ENCODE measurements around the gene BANP.
"Not testable (repeated sequence)": the region's sequence is repeated elsewhere in the genome, so short reads cannot be mapped to it uniquely, and the experiment has no call there.

Gene BANP

GRCh38 chr16:88084881-88085280 is 133.6 kb downstream of the BANP start:
- TF ChIP-seq, protein P1, sequence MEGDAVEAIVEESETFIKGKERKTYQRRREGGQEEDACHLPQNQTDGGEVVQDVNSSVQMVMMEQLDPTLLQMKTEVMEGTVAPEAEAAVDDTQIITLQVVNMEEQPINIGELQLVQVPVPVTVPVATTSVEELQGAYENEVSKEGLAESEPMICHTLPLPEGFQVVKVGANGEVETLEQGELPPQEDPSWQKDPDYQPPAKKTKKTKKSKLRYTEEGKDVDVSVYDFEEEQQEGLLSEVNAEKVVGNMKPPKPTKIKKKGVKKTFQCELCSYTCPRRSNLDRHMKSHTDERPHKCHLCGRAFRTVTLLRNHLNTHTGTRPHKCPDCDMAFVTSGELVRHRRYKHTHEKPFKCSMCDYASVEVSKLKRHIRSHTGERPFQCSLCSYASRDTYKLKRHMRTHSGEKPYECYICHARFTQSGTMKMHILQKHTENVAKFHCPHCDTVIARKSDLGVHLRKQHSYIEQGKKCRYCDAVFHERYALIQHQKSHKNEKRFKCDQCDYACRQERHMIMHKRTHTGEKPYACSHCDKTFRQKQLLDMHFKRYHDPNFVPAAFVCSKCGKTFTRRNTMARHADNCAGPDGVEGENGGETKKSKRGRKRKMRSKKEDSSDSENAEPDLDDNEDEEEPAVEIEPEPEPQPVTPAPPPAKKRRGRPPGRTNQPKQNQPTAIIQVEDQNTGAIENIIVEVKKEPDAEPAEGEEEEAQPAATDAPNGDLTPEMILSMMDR (conservative IDR thresholded peaks at IDR 0.05; ENCODE audit: control insufficient read depth, insufficient read depth, low read depth, low read length): no peak
- no peak overlapping the region for H3K4me3 ChIP-seq (ENCODE audit: control insufficient read depth, low read depth, low read length)
- DNase-seq (ENCODE audit: low read depth): peak; percentile 85

DNA sequence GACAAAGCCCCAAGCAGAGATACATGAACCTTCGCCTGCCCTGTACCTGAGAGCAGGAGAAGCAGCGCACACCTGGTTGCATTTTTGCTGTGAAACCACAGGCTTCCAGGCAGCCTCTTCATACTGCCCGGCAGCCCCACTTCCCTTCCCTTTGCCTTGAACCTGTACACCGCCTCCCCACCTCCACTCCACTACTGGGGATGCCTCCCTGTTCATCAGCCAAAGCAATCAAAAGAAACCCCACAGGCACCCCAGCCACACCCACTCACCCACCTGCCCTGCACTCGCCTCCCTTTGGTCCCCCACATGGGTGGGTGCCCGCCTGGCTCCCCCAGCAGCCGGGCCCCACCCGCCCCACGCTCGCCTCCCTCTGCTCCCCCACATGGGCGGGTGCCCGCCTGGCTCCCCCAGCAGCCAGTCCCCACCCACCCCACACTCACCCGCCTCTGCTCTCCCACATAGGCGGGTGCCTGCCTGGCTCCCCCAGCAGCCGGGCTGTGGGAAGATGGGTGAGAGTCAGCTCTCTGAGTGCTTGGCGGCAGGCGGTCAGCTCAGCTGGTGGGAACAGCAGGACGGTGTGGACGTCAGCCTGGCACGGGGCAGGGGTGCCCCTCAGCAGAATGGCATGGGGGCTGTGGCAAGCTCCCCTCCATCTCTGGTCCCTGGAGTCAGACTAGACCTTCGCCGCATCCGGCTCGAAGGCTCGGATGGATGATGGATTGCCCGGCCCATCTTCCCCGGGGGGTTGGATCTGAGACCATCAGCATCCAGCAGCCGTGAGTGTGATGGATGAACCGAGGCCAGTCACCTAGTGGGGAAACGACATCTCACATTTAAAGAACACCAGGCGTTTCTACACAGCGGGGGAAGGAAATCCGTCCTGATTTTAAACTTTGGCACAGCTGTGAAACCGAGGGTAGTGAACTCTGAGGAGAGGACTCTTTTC is 135.6 kb downstream of the BANP start:
- DNase-seq (ENCODE audit: low read depth): no peak
- no peak overlapping the region for H3K4me3 ChIP-seq (ENCODE audit: control insufficient read depth, low read depth, low read length)
- TF ChIP-seq, protein P1 (conservative IDR thresholded peaks at IDR 0.05; ENCODE audit: control insufficient read depth, insufficient read depth, low read depth, low read length): no peak

DNA sequence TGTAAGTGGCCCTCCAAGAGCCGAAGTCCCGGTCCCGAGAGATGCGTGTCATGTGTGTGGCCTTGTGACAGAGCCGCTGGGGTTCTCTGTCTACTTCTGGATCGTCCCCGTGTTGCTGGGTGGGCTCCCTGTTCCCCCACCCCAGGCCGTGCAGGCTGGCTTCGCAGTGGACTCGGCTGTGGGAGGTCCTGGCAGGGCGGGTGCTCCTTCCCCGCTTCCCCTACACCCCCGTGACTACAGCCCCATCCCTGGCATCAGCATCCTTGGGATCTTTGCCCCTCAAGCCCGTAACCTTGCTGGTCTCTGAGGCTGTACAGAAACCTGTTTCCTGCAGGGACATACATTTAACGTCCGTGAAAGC is 136.3 kb downstream of the BANP start:
- TF ChIP-seq, protein P1 (conservative IDR thresholded peaks at IDR 0.05; ENCODE audit: control insufficient read depth, insufficient read depth, low read depth, low read length): no peak
- H3K4me3 ChIP-seq (ENCODE audit: control insufficient read depth, low read depth, low read length): no peak overlapping the region
- no peak for DNase-seq (ENCODE audit: low read depth)

DNA sequence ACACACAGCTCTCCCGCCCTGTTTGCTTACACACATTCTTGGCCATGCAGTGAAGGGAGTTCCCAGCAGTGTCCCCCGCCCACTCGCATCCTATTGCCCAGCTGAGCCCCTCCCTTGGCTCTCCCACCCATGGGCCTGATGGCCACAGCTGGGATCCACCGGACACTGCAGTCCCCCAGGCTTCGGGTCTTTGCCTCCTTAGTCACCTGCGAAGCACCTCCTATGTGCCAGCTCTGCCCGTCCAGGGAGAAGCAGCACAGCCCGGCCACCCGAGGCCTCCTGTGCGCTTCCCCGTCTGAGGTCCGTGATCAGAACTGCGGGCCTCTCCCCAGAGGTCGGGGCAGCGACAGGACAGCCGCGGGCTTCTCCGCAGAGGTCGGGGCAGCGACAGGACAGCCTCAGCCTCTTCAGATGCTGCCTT is 136.9 kb downstream of the BANP start:
- TF ChIP-seq, protein P1 (conservative IDR thresholded peaks at IDR 0.05; ENCODE audit: control insufficient read depth, insufficient read depth, low read depth, low read length): no peak

DNA sequence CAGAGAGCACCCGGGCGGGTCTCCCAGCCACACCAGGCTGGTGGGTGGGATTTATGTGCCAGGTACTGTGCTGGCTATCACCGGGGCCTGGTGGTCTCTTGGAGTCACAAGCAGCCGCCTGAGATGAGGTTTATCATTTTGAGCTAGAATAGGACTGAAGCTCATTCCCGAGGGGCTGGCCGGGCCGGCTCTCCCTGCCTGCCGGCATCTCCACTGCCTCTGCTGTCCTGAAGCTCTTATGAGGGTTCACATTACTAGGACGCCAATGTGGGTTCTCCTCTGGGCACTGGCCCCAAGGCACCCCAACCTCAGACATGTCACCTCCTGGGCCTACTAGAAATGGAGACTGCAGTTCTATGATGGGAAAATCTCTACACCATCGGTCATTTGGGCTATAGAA is 137.4 kb downstream of the BANP start:
- not testable (repeated sequence) for DNase-seq (ENCODE audit: low read depth); H3K4me3 ChIP-seq (ENCODE audit: control insufficient read depth, low read depth, low read length)

More for the DNA sequence above, 136.9 kb downstream of the BANP start:
- H3K4me3 ChIP-seq (ENCODE audit: control insufficient read depth, low read depth, low read length): no peak overlapping the region
- DNase-seq (ENCODE audit: low read depth): no peak

GRCh38 chr16:88089071-88089470 is 137.8 kb downstream of the BANP start:
- H3K4me3 ChIP-seq (ENCODE audit: control insufficient read depth, low read depth, low read length); DNase-seq (ENCODE audit: low read depth): not testable (repeated sequence)

GRCh38 chr16:88089632-88090376 is 138.6 kb downstream of the BANP start:
- DNase-seq (ENCODE audit: low read depth); H3K4me3 ChIP-seq (ENCODE audit: control insufficient read depth, low read depth, low read length): not testable (repeated sequence)

- not testable (repeated sequence) for DNase-seq (ENCODE audit: low read depth); H3K4me3 ChIP-seq (ENCODE audit: control insufficient read depth, low read depth, low read length)
These were observed 139.3 kb downstream of the BANP start for GRCh38 chr16:88090377-88091175.

DNA sequence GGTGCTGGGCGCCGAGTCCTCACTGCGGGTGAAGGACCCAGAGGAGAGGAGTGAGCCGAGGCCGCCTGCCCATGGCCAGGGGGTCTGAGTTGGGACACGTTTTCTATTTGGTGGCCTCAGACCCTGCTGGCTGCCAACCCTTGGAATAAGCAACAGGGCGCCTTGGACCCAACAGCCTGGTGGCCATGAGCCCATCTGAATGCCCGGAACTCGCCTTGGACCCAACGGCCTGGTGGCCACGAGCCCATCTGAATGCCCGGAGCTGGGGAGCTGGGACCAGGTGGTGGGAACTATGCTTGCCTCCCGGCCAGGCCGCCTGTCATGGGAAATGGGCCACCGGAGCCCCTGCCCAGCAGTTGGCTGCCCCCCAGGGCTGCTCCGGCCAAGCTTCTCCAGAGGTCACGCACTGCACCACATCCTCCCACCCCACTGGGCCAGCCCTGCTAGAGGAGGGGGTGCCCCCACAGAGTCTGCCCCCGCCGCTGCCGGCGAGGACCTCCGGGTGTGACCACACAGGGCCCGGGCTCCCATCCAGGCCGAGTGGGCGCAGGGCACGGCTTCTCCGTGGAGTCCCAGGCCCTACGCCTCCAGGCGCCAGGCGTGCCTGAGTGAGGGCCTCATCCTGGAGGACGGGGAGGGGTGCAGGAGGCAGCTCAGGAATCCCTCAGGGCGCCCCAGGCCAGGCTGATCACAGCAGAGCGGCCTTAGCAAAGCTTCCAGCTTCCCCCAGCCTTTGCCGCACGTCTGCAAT is 140.2 kb downstream of the BANP start:
- DNase-seq (ENCODE audit: low read depth); H3K4me3 ChIP-seq (ENCODE audit: control insufficient read depth, low read depth, low read length): not testable (repeated sequence)

GRCh38 chr16:88091972-88092302 is 140.7 kb downstream of the BANP start:
- not testable (repeated sequence) for H3K4me3 ChIP-seq (ENCODE audit: control insufficient read depth, low read depth, low read length); DNase-seq (ENCODE audit: low read depth)

GRCh38 chr16:88092791-88093555 is 141.7 kb downstream of the BANP start:
- DNase-seq (ENCODE audit: low read depth); H3K4me3 ChIP-seq (ENCODE audit: control insufficient read depth, low read depth, low read length): not testable (repeated sequence)

Data from fibroblast of mammary gland (primary cell).